OCI-LY3 (cell line): ENCODE measurements around the gene SULT2A1.
"Not testable (repeated sequence)": the region's sequence is repeated elsewhere in the genome, so short reads cannot be mapped to it uniquely, and the experiment has no call there.

Source experiments
- H2AFZ ChIP-seq: fragments of 200-600, 300-600 bp; shearing (Covaris generic); 2 replicates; pipeline ENCODE4 v1.6.0; 2014; ENCODE audit warnings: antibody characterized with exemption, low read depth, low read length
- H3K27ac ChIP-seq: fragments of 200-600, 300-600 bp; sonication (generic); 2 replicates; pipeline ENCODE4 v1.5.1; 2014; ENCODE audit warnings: mild to moderate bottlenecking, low read length, moderate library complexity, mixed read lengths
- H3K27me3 ChIP-seq: fragments of 200-600, 300-600 bp; sonication (generic); 2 replicates; pipeline ENCODE4 v1.6.1; 2014; ENCODE audit warnings: low read depth, low read length, mixed read lengths
- H3K36me3 ChIP-seq: fragments of 200-600, 300-600 bp; sonication (generic); replicated peaks from 2 replicates; pipeline ENCODE3; 2014; ENCODE audit warnings: low read depth, low read length, mixed read lengths
- H3K4me1 ChIP-seq: fragments of 300-600, 200-600 bp; sonication (generic); 2 replicates; pipeline ENCODE4 v1.6.1; 2014; ENCODE audit warnings: low read length, mixed read lengths
- H3K4me2 ChIP-seq: fragments of 200-600, 300-600 bp; sonication (generic); 2 replicates; pipeline ENCODE4 v1.6.1; 2014; ENCODE audit warnings: low read length, mixed read lengths
- H3K4me3 ChIP-seq: fragments of 300-600, 200-600 bp; sonication (generic); 2 replicates; pipeline ENCODE4 v1.5.1; 2014; ENCODE audit warnings: antibody characterized with exemption, mild to moderate bottlenecking, low read length, moderate library complexity
- H3K79me2 ChIP-seq: fragments of 300-600, 200-600 bp; shearing (Covaris generic); 2 replicates; pipeline ENCODE4 v1.6.1; 2014; ENCODE audit warnings: mild to moderate bottlenecking, low read length, mixed read lengths
- H3K9ac ChIP-seq: fragments of 300-600, 200-600 bp; shearing (Covaris generic); 2 replicates; pipeline ENCODE4 v1.6.0; 2014; ENCODE audit warnings: mild to moderate bottlenecking, low read length, moderate library complexity
- H3K9me3 ChIP-seq: fragments of 200-600, 300-600 bp; shearing (Covaris generic); 2 replicates; pipeline ENCODE4 v1.6.1; 2014; ENCODE audit warnings: low read length, mixed read lengths; ENCODE audit not compliant: insufficient read depth
- H4K20me1 ChIP-seq: fragments of 200-600, 300-600 bp; sonication (generic); 2 replicates; pipeline ENCODE4 v1.6.1; 2016; ENCODE audit warnings: low read length, mixed read lengths; ENCODE audit not compliant: insufficient read depth
- EZH2phosphoT487 ChIP-seq: fragments of 200-600 bp; shearing (Covaris generic); IDR thresholded peaks from 2 replicates; pipeline ENCODE4 v1.6.1; 2018; ENCODE audit warnings: antibody characterized with exemption, mixed run types, low read depth
- TF ChIP-seq, protein P1 (sequence below): fragments of 200-600, 300-600 bp; sonication (generic); IDR thresholded peaks from 2 replicates; pipeline ENCODE4 v1.5.1; 2014; ENCODE audit warnings: antibody characterized with exemption, low read length, low read depth

The SULT2A1 gene

DNA sequence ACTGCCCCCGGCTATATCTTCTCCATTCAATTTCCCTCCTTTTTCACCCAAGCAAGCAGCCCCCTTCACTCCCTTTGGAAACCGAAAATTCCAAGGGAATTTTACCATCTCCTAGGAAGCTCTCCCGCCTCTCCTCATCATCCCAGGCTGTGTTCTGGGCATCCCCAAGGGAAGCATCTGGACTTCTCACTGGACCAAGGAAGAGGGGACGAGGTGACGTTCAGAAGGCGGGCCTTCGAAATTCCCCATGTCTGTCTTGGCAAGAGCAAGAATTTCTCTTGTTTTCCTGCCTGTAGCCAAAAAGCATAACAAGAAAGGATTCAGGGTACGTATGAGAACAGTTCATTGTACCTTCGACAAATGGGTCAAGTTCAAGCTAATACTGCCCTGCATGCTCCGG is 20.9 kb downstream of the SULT2A1 start:
- no peaks in the 10 kb centered on the region for H4K20me1 ChIP-seq
- H3K79me2 ChIP-seq: no peaks in the 10 kb centered on the region
- no peak overlapping the region for H3K9ac ChIP-seq
- no peaks in the 10 kb centered on the region; the same call in 1 of the 2 replicates for H3K27me3 ChIP-seq
- no peaks in the 10 kb centered on the region for H3K36me3 ChIP-seq
- no peak overlapping the region for H3K27ac ChIP-seq
- no peak overlapping the region for H3K4me3 ChIP-seq
- TF ChIP-seq, protein P1, sequence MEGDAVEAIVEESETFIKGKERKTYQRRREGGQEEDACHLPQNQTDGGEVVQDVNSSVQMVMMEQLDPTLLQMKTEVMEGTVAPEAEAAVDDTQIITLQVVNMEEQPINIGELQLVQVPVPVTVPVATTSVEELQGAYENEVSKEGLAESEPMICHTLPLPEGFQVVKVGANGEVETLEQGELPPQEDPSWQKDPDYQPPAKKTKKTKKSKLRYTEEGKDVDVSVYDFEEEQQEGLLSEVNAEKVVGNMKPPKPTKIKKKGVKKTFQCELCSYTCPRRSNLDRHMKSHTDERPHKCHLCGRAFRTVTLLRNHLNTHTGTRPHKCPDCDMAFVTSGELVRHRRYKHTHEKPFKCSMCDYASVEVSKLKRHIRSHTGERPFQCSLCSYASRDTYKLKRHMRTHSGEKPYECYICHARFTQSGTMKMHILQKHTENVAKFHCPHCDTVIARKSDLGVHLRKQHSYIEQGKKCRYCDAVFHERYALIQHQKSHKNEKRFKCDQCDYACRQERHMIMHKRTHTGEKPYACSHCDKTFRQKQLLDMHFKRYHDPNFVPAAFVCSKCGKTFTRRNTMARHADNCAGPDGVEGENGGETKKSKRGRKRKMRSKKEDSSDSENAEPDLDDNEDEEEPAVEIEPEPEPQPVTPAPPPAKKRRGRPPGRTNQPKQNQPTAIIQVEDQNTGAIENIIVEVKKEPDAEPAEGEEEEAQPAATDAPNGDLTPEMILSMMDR: no peak
- no peak for TF ChIP-seq EZH2phosphoT487
- no peak overlapping the region for H2AFZ ChIP-seq
- H3K9me3 ChIP-seq: no peaks in the 10 kb centered on the region
- H3K4me2 ChIP-seq: no peak overlapping the region
- 0 out of 2 replicates have a peak, but pooled peaks cover 4% of the 10 kb centered on the region for H3K4me1 ChIP-seq

DNA sequence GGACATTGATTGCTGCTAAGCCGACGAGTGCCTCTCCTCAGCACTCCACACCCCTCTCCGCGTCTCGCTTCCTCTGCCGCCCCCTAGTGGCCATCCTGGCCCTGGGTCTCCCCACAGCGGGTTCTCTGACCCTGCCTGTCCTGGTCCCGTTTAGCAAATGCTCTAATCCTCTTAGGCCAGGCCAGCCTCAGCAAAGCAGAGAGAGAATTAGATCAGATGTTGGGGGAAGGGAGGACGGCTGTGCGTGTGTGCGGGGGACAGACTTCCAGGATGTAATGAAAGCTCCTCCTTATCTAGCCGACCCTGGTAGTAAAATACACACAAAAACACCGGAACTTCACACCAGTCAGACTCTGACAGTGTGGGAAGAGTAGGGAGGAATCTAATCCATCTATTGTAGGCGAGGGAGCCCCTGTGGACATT is 22.6 kb downstream of the SULT2A1 start:
- no peaks in the 10 kb centered on the region; the same call in 1 of the 2 replicates for H3K27me3 ChIP-seq
- no peaks in the 10 kb centered on the region for H3K9me3 ChIP-seq
- no peaks in the 10 kb centered on the region for H3K79me2 ChIP-seq
- peak overlapping the region; percentile 43 for H3K4me3 ChIP-seq
- no peaks in the 10 kb centered on the region for H3K36me3 ChIP-seq
- H3K4me1 ChIP-seq: 0 out of 2 replicates have a peak, but pooled peaks cover 4% of the 10 kb centered on the region
- no peak overlapping the region for H3K9ac ChIP-seq
- no peaks in the 10 kb centered on the region for H4K20me1 ChIP-seq
- H3K27ac ChIP-seq: no peak overlapping the region
- peak overlapping the region; percentile 58 for H3K4me2 ChIP-seq
- TF ChIP-seq, protein P1: peak; percentile 99
- no peak for TF ChIP-seq EZH2phosphoT487
- peak overlapping the region; percentile 93; the same call in 1 of the 2 replicates for H2AFZ ChIP-seq

- no peaks in the 10 kb centered on the region; the same call in 1 of the 2 replicates for H3K27me3 ChIP-seq
- no peak for TF ChIP-seq EZH2phosphoT487
- TF ChIP-seq, protein P1: no peak
- H4K20me1 ChIP-seq: no peaks in the 10 kb centered on the region
- no peak overlapping the region for H2AFZ ChIP-seq
- H3K4me1 ChIP-seq: 0 out of 2 replicates have a peak, but pooled peaks cover 4% of the 10 kb centered on the region
- H3K36me3 ChIP-seq: no peaks in the 10 kb centered on the region
- H3K9ac ChIP-seq: no peak overlapping the region
- no peak overlapping the region for H3K27ac ChIP-seq
- no peaks in the 10 kb centered on the region for H3K9me3 ChIP-seq
- no peaks in the 10 kb centered on the region for H3K79me2 ChIP-seq
- no peak overlapping the region for H3K4me2 ChIP-seq
- H3K4me3 ChIP-seq: no peak overlapping the region
These were observed 24.5 kb downstream of the SULT2A1 start for GRCh38 chr19:47861630-47862029.

DNA sequence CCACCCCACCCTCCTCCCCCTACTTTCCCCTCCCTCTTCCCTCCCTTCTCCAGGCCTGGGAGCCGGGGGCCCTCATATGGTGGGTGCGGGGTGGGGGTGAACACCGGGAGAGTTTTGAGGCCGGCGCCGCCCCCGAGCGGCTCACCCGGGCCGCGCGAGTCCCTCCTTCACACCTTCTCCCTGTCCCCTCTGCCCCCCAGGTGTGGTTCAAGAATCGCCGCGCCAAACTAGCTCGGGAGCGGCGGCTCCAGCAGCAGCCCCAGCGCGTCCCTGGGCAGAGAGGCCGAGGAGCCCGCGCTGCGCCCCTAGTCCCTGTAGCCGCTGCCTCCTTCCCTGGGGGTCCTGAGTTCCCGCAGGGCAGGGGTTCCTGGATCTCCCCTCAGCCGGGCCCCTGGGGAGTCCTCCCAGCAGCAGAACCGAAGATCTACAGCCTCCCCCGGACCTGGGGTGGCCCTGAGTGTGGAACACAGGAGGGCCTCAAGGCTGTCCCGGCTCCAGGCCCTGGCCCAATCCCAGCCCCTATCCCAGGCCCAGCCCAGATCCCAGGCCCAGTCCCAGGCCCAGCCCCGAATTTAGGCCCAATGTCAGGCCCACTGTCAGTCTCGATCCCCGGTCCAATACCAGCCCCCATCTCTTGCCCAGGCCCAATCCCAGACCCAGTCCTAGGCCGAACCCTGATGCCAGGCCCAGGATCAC is 25.4 kb downstream of the SULT2A1 start:
- Histone ChIP-seq H3K4me2 (no peak overlapping the region), H3K9ac (no peak overlapping the region), H3K36me3 (no peaks in the 10 kb centered on the region), H3K4me1 (0 out of 2 replicates have a peak, but pooled peaks cover 4% of the 10 kb centered on the region), H4K20me1 (no peaks in the 10 kb centered on the region), H3K4me3 (no peak overlapping the region), H3K79me2 (no peaks in the 10 kb centered on the region), H3K9me3 (no peaks in the 10 kb centered on the region), H3K27ac (no peak overlapping the region), H2AFZ (no peak overlapping the region), H3K27me3 (0 out of 2 replicates have a peak, but pooled peaks cover 4% of the 10 kb centered on the region)
- TF ChIP-seq, protein P1: no peak
- TF ChIP-seq EZH2phosphoT487: no peak

DNA sequence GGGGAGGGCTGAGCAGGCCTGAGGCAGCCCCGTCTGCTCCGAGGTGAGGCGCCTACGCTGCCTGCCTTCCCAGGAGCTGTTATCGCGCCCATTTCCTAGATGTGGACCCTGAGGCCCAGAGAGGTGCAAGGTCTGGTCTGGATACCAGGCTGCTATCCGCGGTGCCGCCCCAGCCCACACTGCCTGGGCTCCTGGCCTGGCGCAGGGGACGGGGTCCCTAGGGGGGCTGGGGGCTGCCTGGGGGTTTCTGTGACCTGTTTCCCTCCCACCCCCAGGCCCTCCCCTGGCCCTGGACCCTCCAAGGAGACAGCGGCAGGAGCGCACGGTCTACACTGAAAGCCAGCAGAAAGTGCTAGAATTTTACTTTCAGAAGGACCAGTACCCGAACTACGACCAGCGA is 26.3 kb downstream of the SULT2A1 start:
- not testable (repeated sequence) for H3K9ac ChIP-seq, H3K4me2 ChIP-seq, H3K9me3 ChIP-seq, H3K4me3 ChIP-seq, H3K79me2 ChIP-seq, H2AFZ ChIP-seq, H4K20me1 ChIP-seq, H3K4me1 ChIP-seq, H3K36me3 ChIP-seq, H3K27me3 ChIP-seq, H3K27ac ChIP-seq

DNA sequence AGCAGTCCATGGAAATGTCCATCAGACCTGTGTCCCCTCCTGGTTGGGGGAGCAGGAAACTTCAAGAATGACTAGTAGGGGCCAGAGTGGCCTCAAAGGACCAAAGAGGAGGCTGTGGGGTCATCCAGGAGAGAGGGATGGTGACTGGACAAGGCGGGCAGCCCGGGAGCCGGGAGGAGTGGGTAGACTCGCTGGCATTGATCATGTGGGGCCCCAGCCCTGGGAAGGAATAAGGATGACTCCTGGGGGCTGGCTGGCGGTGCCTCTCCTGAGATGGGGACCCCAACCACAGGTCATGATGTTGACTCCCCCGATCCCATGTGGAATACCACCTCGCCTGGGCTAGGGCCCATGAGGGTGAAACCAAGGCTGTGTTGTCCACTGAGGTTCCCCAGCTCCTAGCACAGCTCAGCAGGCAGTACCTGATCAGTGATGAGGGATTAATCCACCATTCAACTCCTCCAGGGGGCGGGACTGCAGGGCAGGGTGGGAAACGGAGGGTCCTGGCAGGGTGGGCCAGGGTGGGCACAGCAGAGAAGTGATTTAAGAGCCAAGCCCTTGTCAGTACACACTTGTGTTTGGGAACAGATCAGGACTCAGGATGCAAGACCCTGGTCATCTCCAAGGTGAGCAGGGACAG is 27.3 kb downstream of the SULT2A1 start, which contains the start of gene TPRX2:
Gene TPRX2 (plus strand): TSS at position 590 of the 640 bp plus-strand sequence. CDS start 12 bp downstream, at position 602.
- H3K79me2 ChIP-seq, H4K20me1 ChIP-seq, H3K27ac ChIP-seq, H3K36me3 ChIP-seq, H3K9me3 ChIP-seq, H2AFZ ChIP-seq, H3K4me2 ChIP-seq, H3K27me3 ChIP-seq, H3K4me1 ChIP-seq, H3K4me3 ChIP-seq, H3K9ac ChIP-seq: not testable (repeated sequence)
